Glutamatergic neuron (in vitro differentiated cells): ENCODE data around the gene SH3TC1. TPM values are rescaled to one million over a fixed set of nuclear protein-coding genes. Genes with fewer than 3 reads are reported as not detected.

Experiments
- DNase-seq: peaks from one replicate; pipeline ENCODE4 v3.0.0; 2022
- H3K27ac Mint-ChIP-seq: one replicate; pipeline ENCODE4 v1.8.0; 2020; ENCODE audit warnings: mild to moderate bottlenecking, mixed read lengths, inconsistent platforms; ENCODE audit not compliant: unreplicated experiment
- H3K27me3 Mint-ChIP-seq: one replicate; pipeline ENCODE4 v1.8.0; 2020; ENCODE audit warnings: mild to moderate bottlenecking, moderate library complexity, mixed read lengths, inconsistent platforms; ENCODE audit not compliant: unreplicated experiment
- H3K36me3 Mint-ChIP-seq: one replicate; pipeline ENCODE4 v1.8.0; 2020; ENCODE audit warnings: mild to moderate bottlenecking, mixed read lengths, inconsistent platforms; ENCODE audit not compliant: unreplicated experiment
- H3K4me1 Mint-ChIP-seq: one replicate; pipeline ENCODE4 v1.8.0; 2020; ENCODE audit warnings: mild to moderate bottlenecking, low read depth, mixed read lengths, inconsistent platforms; ENCODE audit not compliant: unreplicated experiment
- H3K4me3 Mint-ChIP-seq: one replicate; pipeline ENCODE4 v1.8.0; 2020; ENCODE audit warnings: mild to moderate bottlenecking, mixed read lengths, inconsistent platforms; ENCODE audit not compliant: unreplicated experiment
- H3K9me3 Mint-ChIP-seq: one replicate; pipeline ENCODE4 v1.8.0; 2020; ENCODE audit warnings: mild to moderate bottlenecking, moderate library complexity, mixed read lengths, inconsistent platforms; ENCODE audit not compliant: unreplicated experiment
- total RNA-seq: library from RNA; stranded (reverse); fragmentation: NEBNext Ultra II Directional; extraction: Animal tissue kit (Norgen Biotek cat#: 25700); gene quantifications from one replicate; pipeline ENCODE4 v1.2.1, GENCODE V29; 2021; ENCODE audit not compliant: unreplicated experiment
- TF ChIP-seq, protein P1 (sequence below): fragments of 200-600 bp; sonication (generic); IDR thresholded peaks from one replicate; pipeline ENCODE4 v1.5.0; 2021; ENCODE audit not compliant: partially characterized antibody, unreplicated experiment

Gene SH3TC1
- total RNA-seq, 1 donor from 2014 or later: not detected

DNA sequence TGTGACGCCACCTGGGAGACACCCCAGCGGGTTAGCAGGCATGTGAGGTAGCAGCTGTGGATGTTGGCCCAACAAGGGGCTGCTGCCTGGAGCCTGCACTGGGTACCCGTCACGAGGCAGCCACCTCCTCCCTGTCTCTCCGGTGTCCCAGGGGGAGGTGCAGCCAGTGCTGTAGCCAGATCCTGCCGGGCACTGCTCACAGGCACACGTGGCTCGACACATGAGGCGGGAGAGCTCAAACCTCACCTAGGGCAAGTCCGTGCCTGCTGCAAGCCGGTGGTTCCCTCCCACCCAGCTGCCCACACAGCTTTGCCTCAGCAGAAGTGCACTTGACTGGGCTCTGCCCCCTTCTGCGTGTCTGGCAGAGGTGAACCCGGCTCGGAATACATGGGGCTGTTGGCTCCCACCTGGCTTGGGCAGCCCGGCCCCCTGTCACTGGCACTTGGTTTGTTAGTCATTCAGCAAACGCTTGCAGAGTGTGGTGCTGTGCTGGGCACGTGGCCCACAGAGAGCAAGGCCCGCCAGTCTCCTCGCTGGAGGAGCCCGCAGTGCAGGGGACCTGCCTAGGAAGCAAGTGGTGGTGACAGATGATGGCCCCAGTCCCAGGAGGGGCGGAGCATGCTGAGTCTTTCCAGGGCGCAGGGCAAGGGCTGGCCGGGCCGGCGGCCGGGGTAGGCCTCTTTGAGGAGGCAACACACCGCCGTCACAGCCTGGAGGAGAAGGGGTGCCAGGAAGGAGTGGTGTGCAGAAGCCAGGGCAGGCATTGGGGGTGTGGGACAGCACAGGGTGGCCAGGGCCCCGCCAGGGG lies 10.1 kb upstream of the SH3TC1 start:
- Mint-ChIP-seq H3K4me1 (peaks cover 17% of the 10 kb centered on the region), H3K9me3 (peaks cover 6% of the 10 kb centered on the region), H3K27me3 (peaks cover 8% of the 10 kb centered on the region), H3K4me3 (no peak overlapping the region), H3K36me3 (no peaks in the 10 kb centered on the region), H3K27ac (no peak overlapping the region)
- DNase-seq: peak; percentile 28
- TF ChIP-seq, protein P1, sequence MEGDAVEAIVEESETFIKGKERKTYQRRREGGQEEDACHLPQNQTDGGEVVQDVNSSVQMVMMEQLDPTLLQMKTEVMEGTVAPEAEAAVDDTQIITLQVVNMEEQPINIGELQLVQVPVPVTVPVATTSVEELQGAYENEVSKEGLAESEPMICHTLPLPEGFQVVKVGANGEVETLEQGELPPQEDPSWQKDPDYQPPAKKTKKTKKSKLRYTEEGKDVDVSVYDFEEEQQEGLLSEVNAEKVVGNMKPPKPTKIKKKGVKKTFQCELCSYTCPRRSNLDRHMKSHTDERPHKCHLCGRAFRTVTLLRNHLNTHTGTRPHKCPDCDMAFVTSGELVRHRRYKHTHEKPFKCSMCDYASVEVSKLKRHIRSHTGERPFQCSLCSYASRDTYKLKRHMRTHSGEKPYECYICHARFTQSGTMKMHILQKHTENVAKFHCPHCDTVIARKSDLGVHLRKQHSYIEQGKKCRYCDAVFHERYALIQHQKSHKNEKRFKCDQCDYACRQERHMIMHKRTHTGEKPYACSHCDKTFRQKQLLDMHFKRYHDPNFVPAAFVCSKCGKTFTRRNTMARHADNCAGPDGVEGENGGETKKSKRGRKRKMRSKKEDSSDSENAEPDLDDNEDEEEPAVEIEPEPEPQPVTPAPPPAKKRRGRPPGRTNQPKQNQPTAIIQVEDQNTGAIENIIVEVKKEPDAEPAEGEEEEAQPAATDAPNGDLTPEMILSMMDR: no peak

DNA sequence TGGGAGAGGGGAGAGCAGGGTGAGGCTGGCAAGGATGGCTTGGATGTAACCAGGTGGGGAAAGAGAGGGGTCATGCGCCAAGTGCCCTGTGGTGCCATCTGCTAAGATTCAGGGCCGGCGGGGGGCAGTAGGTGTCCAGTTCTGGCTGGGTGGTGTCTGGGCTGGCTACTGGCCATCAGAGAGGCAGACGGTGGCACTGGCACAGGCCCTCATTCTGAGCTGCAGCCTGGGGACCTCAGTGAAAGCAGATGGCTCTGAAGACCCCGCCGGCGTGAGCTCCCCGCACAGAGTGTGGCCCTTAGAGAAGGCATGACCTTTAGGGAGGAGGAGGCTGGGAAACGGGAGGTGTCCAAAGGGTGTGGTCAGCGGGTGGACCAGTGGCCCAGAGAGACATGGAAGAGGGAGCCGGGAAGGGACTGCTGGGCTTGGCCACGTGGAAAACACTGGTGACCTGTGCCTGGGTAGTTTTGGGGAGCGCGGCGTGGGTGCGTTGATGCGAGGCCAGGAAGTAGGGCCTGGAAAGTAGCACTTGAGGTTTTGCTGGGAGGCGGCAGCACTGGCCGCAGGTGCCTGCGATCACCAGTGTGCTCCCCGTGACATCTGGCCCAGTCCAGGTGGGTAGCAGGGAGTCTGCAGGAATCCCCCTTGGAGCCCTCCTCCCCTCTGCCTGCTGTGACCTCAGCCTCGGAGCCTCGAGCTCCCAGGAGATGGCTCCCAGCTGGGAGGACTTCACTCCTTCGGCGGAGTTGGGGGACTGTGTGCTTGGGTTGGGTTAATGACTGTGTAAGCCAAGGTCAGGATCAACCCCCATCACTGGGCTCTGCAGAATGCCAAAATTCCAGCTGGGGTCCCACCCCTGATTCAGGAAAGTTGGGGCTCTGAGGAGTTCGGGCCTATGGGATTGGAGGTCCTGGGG lies 9.3 kb upstream of the SH3TC1 start:
- Mint-ChIP-seq H3K36me3 (no peaks in the 10 kb centered on the region), H3K27me3 (peaks cover 8% of the 10 kb centered on the region), H3K27ac (no peak overlapping the region), H3K4me1 (peaks cover 17% of the 10 kb centered on the region), H3K4me3 (no peak overlapping the region), H3K9me3 (peaks cover 7% of the 10 kb centered on the region)
- peak; percentile 12 for DNase-seq
- TF ChIP-seq, protein P1: no peak

DNA sequence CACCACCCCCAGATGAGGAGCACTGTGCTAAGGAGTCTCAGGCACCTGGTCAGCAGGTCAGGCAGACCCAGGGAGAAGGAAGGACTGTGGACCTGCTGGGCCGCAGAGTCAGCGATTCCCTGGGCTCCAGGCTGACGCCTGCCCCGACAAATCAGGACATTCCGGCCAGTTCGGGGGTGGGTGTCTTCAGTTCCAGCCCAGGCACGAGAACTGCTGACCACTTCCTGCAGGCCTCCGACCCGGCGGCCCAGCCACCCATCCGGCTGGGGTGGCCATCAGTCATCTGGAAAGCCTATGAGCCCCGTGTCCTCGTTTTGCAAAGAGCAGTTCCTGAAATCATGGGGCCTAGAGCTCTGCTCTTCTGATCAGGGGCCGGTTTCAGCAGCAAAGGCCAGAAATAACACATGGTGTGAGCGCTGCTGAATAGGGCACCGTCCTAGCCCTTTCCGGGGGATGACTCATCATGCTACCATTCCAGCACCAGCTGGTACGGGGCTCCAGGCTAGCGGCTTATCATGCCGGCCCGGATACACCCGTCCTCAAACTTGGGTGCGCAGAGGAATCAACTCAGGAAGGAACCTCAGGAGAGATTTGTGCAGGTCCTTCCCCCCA lies 7.8 kb upstream of the SH3TC1 start:
- Mint-ChIP-seq H3K9me3 (peaks cover 10% of the 10 kb centered on the region), H3K4me1 (peaks cover 14% of the 10 kb centered on the region), H3K36me3 (no peaks in the 10 kb centered on the region), H3K27ac (no peak overlapping the region), H3K4me3 (no peak overlapping the region), H3K27me3 (peaks cover 8% of the 10 kb centered on the region)
- peak; percentile 6 for DNase-seq
- TF ChIP-seq, protein P1: no peak

DNA sequence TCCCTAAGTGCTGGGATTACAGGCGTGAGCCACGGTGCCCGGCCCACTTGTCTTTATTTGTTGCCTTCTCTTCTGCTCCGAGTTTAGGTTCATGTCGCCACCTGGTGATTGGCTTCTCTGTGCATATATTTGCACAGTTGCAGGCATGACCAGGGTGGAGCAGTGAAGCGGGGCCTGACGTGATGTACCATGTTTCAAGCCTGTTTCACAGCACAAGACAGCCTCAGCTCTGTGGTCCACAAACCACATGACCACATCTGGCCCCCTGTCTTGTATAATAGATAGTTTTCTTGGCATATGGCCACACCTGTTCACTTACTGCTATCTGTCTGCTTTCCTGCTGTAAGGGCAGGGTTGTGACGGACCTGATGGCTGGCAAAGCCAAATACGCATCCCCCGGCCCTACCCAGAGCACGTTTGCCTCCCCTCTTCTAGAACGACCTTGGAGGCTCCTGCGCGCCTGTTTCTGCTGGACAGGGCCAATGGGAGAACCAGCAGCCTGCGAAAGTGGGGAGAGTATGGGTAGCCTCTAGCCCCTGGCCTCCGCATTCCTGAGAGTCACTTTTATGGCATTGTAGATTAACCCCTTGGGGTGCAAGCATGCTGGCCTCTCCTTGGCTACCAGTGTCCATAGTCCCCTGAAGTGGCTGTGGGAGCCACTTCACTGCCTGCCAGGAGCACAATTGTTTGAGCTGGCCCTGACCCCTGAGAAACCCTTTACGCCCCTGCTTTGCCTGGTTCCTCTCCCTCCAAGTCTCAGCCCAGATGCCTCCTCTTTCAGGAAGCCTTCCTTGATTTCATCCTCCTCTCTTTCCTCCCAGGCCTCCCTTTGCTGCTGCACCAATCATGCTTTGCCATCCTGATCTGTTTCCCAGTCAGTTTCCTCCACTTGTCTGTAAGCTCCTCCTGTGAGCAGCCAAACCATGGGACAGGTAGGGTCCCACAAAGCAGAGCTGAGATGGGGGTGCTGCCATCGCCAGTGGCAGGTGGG lies 6.0 kb upstream of the SH3TC1 start:
- TF ChIP-seq, protein P1: no peak
- peak overlapping the region; percentile 9 for H3K4me3 Mint-ChIP-seq
- no peak overlapping the region for H3K27ac Mint-ChIP-seq
- peaks cover 9% of the 10 kb centered on the region for H3K4me1 Mint-ChIP-seq
- H3K9me3 Mint-ChIP-seq: peaks cover 7% of the 10 kb centered on the region
- H3K27me3 Mint-ChIP-seq: peaks cover 5% of the 10 kb centered on the region
- peak; percentile 46 for DNase-seq
- H3K36me3 Mint-ChIP-seq: no peaks in the 10 kb centered on the region
